H1 (cell line): ENCODE results near the gene PAIP2. TPM values are rescaled to one million over a fixed set of nuclear protein-coding genes. Genes with fewer than 3 reads are reported as not detected.

ENCODE experiments used
- CTCF ChIA-PET: fragments of 300-600 bp; sonication (Branson Sonifier 250); formaldehyde crosslinking; loops from one replicate; lab custom pipeline; 2021; ENCODE audit not compliant: partially characterized antibody; lab: Charles Lee
- POLR2A ChIA-PET: fragments of 300-600 bp; sonication (Branson Sonifier 250); formaldehyde crosslinking; loops from one replicate; lab custom pipeline; 2021; ENCODE audit warnings: inconsistent platforms; ENCODE audit not compliant: partially characterized antibody; lab: Charles Lee
- DNase-seq, 2 experiments: peaks; one replicate each; pipeline versions ENCODE4 v3.0.0 to v3.0.0-alpha.2; 2010 to 2022; ENCODE audit warnings: low spot score in 2 of 2, low read depth in 1 of 2, mixed read lengths in 1 of 2
- FAIRE-seq: peaks from 2 replicates; lab custom pipeline; 2011; peaks lifted over from hg19 to GRCh38; lab: Jason Lieb, UNC
- H2AFZ ChIP-seq: 2 replicates; pipeline ENCODE4 v1.8.1; 2012; ENCODE audit warnings: low read length, inconsistent platforms
- H2AK5ac ChIP-seq: 2 replicates; pipeline ENCODE4 v1.6.1; 2013; ENCODE audit warnings: low read depth, low read length
- H2BK120ac ChIP-seq: replicated peaks from 2 replicates; pipeline ENCODE3; 2013; ENCODE audit warnings: low read depth, low read length, inconsistent platforms
- H2BK12ac ChIP-seq: 2 replicates; pipeline ENCODE4 v1.6.1; 2013; ENCODE audit warnings: low read depth, low read length
- H2BK15ac ChIP-seq: 2 replicates; pipeline ENCODE4 v1.6.1; 2013; ENCODE audit warnings: low read length
- H2BK20ac ChIP-seq: 2 replicates; pipeline ENCODE4 v1.6.1; 2013; ENCODE audit warnings: low read length
- H2BK5ac ChIP-seq: 2 replicates; pipeline ENCODE4 v1.6.1; 2013; ENCODE audit warnings: low read depth, low read length
- H3K14ac ChIP-seq: 2 replicates; pipeline ENCODE4 v1.6.1; 2013; ENCODE audit warnings: inconsistent platforms; ENCODE audit not compliant: insufficient read length
- H3K18ac ChIP-seq: 2 replicates; pipeline ENCODE4 v1.6.1; 2013; ENCODE audit warnings: low read length; ENCODE audit errors: extremely low read depth
- H3K23ac ChIP-seq: 2 replicates; pipeline ENCODE4 v1.6.1; 2013; ENCODE audit warnings: inconsistent platforms; ENCODE audit not compliant: insufficient read length
- H3K23me2 ChIP-seq: 2 replicates; pipeline ENCODE4 v1.6.1; 2013; ENCODE audit warnings: low read depth, low read length
- H3K27ac ChIP-seq: 2 replicates; pipeline ENCODE4 v1.6.1; 2011; ENCODE audit warnings: low read depth, low read length, inconsistent platforms
- H3K27me3 ChIP-seq, 4 experiments: replicated peaks in 1 of 4; 1 replicate in 1 of 4; 2 replicates in 3 of 4; pipeline versions ENCODE4 v1.6.1 to v1.8.1; 2011 to 2013; ENCODE audit warnings: low read length in 3 of 4, mild to moderate bottlenecking in 3 of 4, inconsistent platforms in 2 of 4, mixed read lengths in 2 of 4, moderate library complexity in 1 of 4; ENCODE audit not compliant: control insufficient read depth in 3 of 4, insufficient read depth in 3 of 4; ENCODE audit errors: extremely low read depth in 1 of 4
- H3K36me3 ChIP-seq, 4 experiments: 2 replicates each; pipeline versions ENCODE4 v1.6.1 to v1.8.1; 2011 to 2013; ENCODE audit warnings: mild to moderate bottlenecking in 4 of 4, low read length in 3 of 4, moderate library complexity in 2 of 4, control low read depth in 1 of 4, inconsistent platforms in 1 of 4; ENCODE audit not compliant: insufficient read depth in 4 of 4, control insufficient read depth in 2 of 4
- H3K4ac ChIP-seq: replicated peaks from 2 replicates; pipeline ENCODE3; 2013; ENCODE audit warnings: low read length, low read depth, mixed read lengths, inconsistent platforms; ENCODE audit not compliant: insufficient read length
- H3K4me1 ChIP-seq, 4 experiments: replicated peaks in 1 of 4; 1 replicate in 1 of 4; 2 replicates in 3 of 4; pipeline versions ENCODE4 v1.6.1 to v1.8.1; 2011 to 2013; ENCODE audit warnings: low read length in 3 of 4, inconsistent platforms in 2 of 4, mixed read lengths in 1 of 4; ENCODE audit not compliant: insufficient read depth in 4 of 4, control insufficient read depth in 3 of 4
- H3K4me2 ChIP-seq, 2 experiments: 2 replicates each; pipeline versions ENCODE4 v1.6.1 to v1.8.1; 2011 to 2013; ENCODE audit warnings: low read depth in 2 of 2, low read length in 2 of 2, control low read depth in 1 of 2, inconsistent platforms in 1 of 2, mild to moderate bottlenecking in 1 of 2; ENCODE audit not compliant: insufficient read depth in 1 of 2
- H3K4me3 ChIP-seq, 4 experiments: fragments of 200-600, 300-600 bp in 1 of 4; sonication (generic), shearing (Covaris generic), sonication (Bioruptor Twin) in 1 of 4; 2 replicates each; pipeline versions ENCODE4 v1.5.1 to v1.8.1; 2011 to 2016; ENCODE audit warnings: low read length in 4 of 4, low read depth in 3 of 4, control low read depth in 2 of 4, inconsistent platforms in 2 of 4, mild to moderate bottlenecking in 2 of 4, mixed read lengths in 1 of 4, moderate library complexity in 1 of 4; ENCODE audit not compliant: insufficient read depth in 2 of 4; ENCODE audit errors: extremely low read depth in 1 of 4
- H3K56ac ChIP-seq: replicated peaks from 2 replicates; pipeline ENCODE3; 2013; ENCODE audit warnings: low read depth, mild to moderate bottlenecking, mixed read lengths, low read length, inconsistent platforms; ENCODE audit not compliant: insufficient read length
- H3K79me1 ChIP-seq: 2 replicates; pipeline ENCODE4 v1.6.1; 2013; ENCODE audit warnings: low read depth, low read length, control low read depth
- H3K79me2 ChIP-seq, 2 experiments: 2 replicates each; pipeline versions ENCODE4 v1.6.1 to v1.8.1; 2012 to 2013; ENCODE audit warnings: low read length in 2 of 2, mild to moderate bottlenecking in 2 of 2, inconsistent platforms in 1 of 2; ENCODE audit not compliant: insufficient read depth in 2 of 2, control insufficient read depth in 1 of 2
- H3K9ac ChIP-seq, 4 experiments: replicated peaks in 1 of 4; 1 replicate in 1 of 4; 2 replicates in 3 of 4; pipeline versions ENCODE4 v1.6.1 to v1.8.1; 2011 to 2013; ENCODE audit warnings: low read depth in 3 of 4, low read length in 3 of 4, control low read depth in 2 of 4, mild to moderate bottlenecking in 2 of 4, moderate library complexity in 2 of 4, inconsistent platforms in 1 of 4; ENCODE audit errors: extremely low read depth in 1 of 4
- H3K9me3 ChIP-seq, 2 experiments: 2 replicates each; pipeline versions ENCODE4 v1.6.1 to v1.8.1; 2012 to 2013; ENCODE audit warnings: mild to moderate bottlenecking in 2 of 2, moderate library complexity in 2 of 2, control low read depth in 1 of 2, inconsistent platforms in 1 of 2, low read depth in 1 of 2, low read length in 1 of 2, mixed read lengths in 1 of 2; ENCODE audit not compliant: insufficient read depth in 2 of 2
- H4K20me1 ChIP-seq, 2 experiments: replicated peaks in 1 of 2; 2 replicates each; pipeline versions ENCODE3 to v1.8.1; 2011 to 2013; ENCODE audit warnings: inconsistent platforms in 2 of 2, low read length in 2 of 2, mild to moderate bottlenecking in 1 of 2; ENCODE audit not compliant: insufficient read depth in 2 of 2, control insufficient read depth in 1 of 2
- H4K5ac ChIP-seq: 2 replicates; pipeline ENCODE4 v1.6.1; 2013; ENCODE audit warnings: low read length, low read depth, mixed read lengths, inconsistent platforms; ENCODE audit not compliant: insufficient read length
- H4K8ac ChIP-seq: 2 replicates; pipeline ENCODE4 v1.8.0; 2013; ENCODE audit warnings: mild to moderate bottlenecking, moderate library complexity, low read length, inconsistent platforms; ENCODE audit not compliant: insufficient read depth; ENCODE audit errors: extremely low read depth
- H4K91ac ChIP-seq: replicated peaks from 2 replicates; pipeline ENCODE3; 2013; ENCODE audit warnings: low read length, mixed read lengths, inconsistent platforms; ENCODE audit not compliant: insufficient read length
- BRCA1 ChIP-seq: IDR thresholded peaks from 2 replicates; pipeline ENCODE4 v1.6.1; 2012; ENCODE audit warnings: low read depth, low read length, improper control_type of control experiment
- CTCF ChIP-seq, 3 experiments: IDR thresholded peaks; 1 replicate in 2 of 3; 2 replicates in 1 of 3; pipeline versions ENCODE4 v1.5.1 to v1.6.1; 2011; ENCODE audit warnings: low read length in 3 of 3, mild to moderate bottlenecking in 3 of 3, inconsistent platforms in 2 of 3, low read depth in 1 of 3, moderate library complexity in 1 of 3; ENCODE audit not compliant: insufficient read depth in 1 of 3; ENCODE audit errors: control extremely low read depth in 1 of 3
- E2F6 ChIP-seq: IDR thresholded peaks from 2 replicates; pipeline ENCODE4 v1.6.1; 2012; ENCODE audit warnings: inconsistent platforms
- NANOG ChIP-seq: IDR thresholded peaks from 2 replicates; pipeline ENCODE4 v1.6.1; 2011; ENCODE audit warnings: low read length, low read depth, mild to moderate bottlenecking, inconsistent platforms; ENCODE audit not compliant: insufficient read depth, poor library complexity, severe bottlenecking
- RAD21 ChIP-seq, 2 experiments: IDR thresholded peaks in 1 of 2; conservative IDR thresholded peaks in 1 of 2; 2 replicates each; pipeline ENCODE4 v1.6.1; 2011; ENCODE audit warnings: low read depth in 2 of 2, low read length in 2 of 2, improper control_type of control experiment in 1 of 2, inconsistent platforms in 1 of 2, mild to moderate bottlenecking in 1 of 2, moderate library complexity in 1 of 2
- RXRA ChIP-seq: IDR thresholded peaks from 2 replicates; pipeline ENCODE4 v1.6.1; 2011; ENCODE audit warnings: low read depth, mild to moderate bottlenecking, low read length, moderate library complexity; ENCODE audit not compliant: insufficient read depth
- TAF7 ChIP-seq: optimal IDR thresholded peaks from 2 replicates; pipeline ENCODE3; 2011; ENCODE audit warnings: low read depth, mild to moderate bottlenecking, inconsistent platforms, low read length, moderate library complexity, borderline replicate concordance
- WGBS, 2 experiments: shearing (Covaris generic) in 1 of 2; methylation state at CpG; one replicate each; pipeline versions ENCODE4 v1.1.6 to v1.1.7; 2013 to 2015; ENCODE audit warnings: low lambda C conversion rate in 2 of 2, mixed read lengths in 2 of 2, inconsistent platforms in 1 of 2, low coverage in 1 of 2, missing lambda C conversion rate in 1 of 2; ENCODE audit not compliant: insufficient replicate concordance in 2 of 2, insufficient coverage in 1 of 2, insufficient read length in 1 of 2; ENCODE audit errors: extremely low coverage in 1 of 2, missing lambda C conversion rate in 1 of 2; 5-methylcytosine and 5-hydroxymethylcytosine counted together
- polyA plus RNA-seq, 7 experiments: library from polyadenylated mRNA; depleted of rRNA in 3 of 7; stranded (reverse) in 5 of 7; unstranded in 2 of 7; fragments of >200 nt in 5 of 7; fragments of 200-250 nt in 2 of 7; gene quantifications; 1 replicate in 5 of 7; 2 replicates in 1 of 7; 4 replicates in 1 of 7; pipeline versions ENCODE4 v1.2.1 to v1.2.3, GENCODE V29; 2011 to 2013; ENCODE audit warnings: missing spikeins in 2 of 7, mixed read lengths in 2 of 7
- total RNA-seq: library from RNA; stranded (reverse); fragmentation: NEBNext Ultra II Directional; extraction: Animal tissue kit (Norgen Biotek cat#: 25700); gene quantifications from 2 replicates; pipeline ENCODE4 v1.2.1, GENCODE V29; 2021

PAIP2 gene
- total and polyA plus RNA-seq, 2 of the 8 experiments (the other 6 are each of a cell fraction or from before 2014, with no cell fraction given) = 87.6 to 162 TPM

GRCh38 chr5:139402561-139403158 is 61.0 kb downstream of the PAIP2 start:
- Histone ChIP-seq H4K20me1 (peaks cover 0 to 1% of the 10 kb centered on the region in 2 experiments), H2BK15ac (no peak overlapping the region), H3K23me2 (peaks cover 4% of the 10 kb centered on the region; the same call in 1 of the 2 replicates), H4K5ac (no peak overlapping the region), H3K18ac (no peak overlapping the region), H2AFZ (no peak overlapping the region), H3K79me2 (no peaks in the 10 kb centered on the region; a peak in 2 of 4 replicates), H3K56ac (no peak overlapping the region), H3K27me3 (0 out of 7 replicates have a peak, but pooled peaks cover 0 to 4% (median 0%) of the 10 kb centered on the region in 4 experiments), H3K14ac (no peak overlapping the region), H3K4me3 (no peak overlapping the region), H2AK5ac (no peak overlapping the region), H4K91ac (no peak overlapping the region), H3K9ac (no peak overlapping the region), H3K9me3 (no peaks in the 10 kb centered on the region), H2BK5ac (no peak overlapping the region), H4K8ac (no peak overlapping the region), H3K4me2 (peak overlapping the region in 1 of 2 experiments; percentile 74; a peak in 1 of 4 replicates), H3K4ac (no peak overlapping the region), H3K79me1 (no peaks in the 10 kb centered on the region), H2BK20ac (no peak overlapping the region), H3K36me3 (peaks cover 0 to 6% (median 3%) of the 10 kb centered on the region in 4 experiments; a peak in 2 of 8 replicates), H3K4me1 (peaks cover 0 to 8% (median 4%) of the 10 kb centered on the region in 4 experiments; a peak in 6 of 7 replicates), H3K23ac (no peak overlapping the region), H3K27ac (no peak overlapping the region), H2BK12ac (no peak overlapping the region), H2BK120ac (no peak overlapping the region)
- CTCF ChIA-PET = interaction anchor here (0.6 to 3.4 kb wide), 27 partner anchors 8 to 791 kb away, joined by 3 to 16 read pairs (median 4); partner anchors contain the start of genes CXXC5, DNAJC18 and SMIM33
- DNase-seq (peak in 1 of 2 experiments; percentile 77), FAIRE-seq (no peak)
- WGBS, 2 experiments = 65% methylated on average over 7 of the region's 7 CpGs; no CpG with 5 or more reads in 1 of the 2 experiments
- POLR2A ChIA-PET = interaction anchor here (1.0 to 2.8 kb wide), 12 partner anchors 9 to 122 kb away, joined by 3 to 16 read pairs (median 4); partner anchors contain the start of genes MATR3 and PAIP2
- TF ChIP-seq TAF7 (no peak), BRCA1 (no peak), NANOG (no peak), E2F6 (no peak), CTCF (IDR thresholded peaks at IDR 0.05; ENCODE audit: control extremely low read depth in 1 of 3, insufficient read depth in 1 of 3, low read depth in 1 of 3, low read length in 3 of 3) (peak in 2 of 3 experiments; percentile 71 to 88; a peak in 3 of 4 replicates), RXRA (no peak), RAD21 (IDR thresholded peaks at IDR 0.05 in 1 of 2, conservative IDR thresholded peaks at IDR 0.05 in 1 of 2; ENCODE audit: low read depth in 2 of 2, low read length in 2 of 2) (peak; percentile 55 to 63)
